Stomach (tissue), 9 donors: ENCODE results near the gene TBC1D32. TPM values are rescaled to one million over a fixed set of nuclear protein-coding genes. Genes with fewer than 3 reads are reported as not detected.
A peak's percentile ranks its signal among the peaks of the same experiment; 100 is the strongest.
"Not testable (repeated sequence)": the region's sequence is repeated elsewhere in the genome, so short reads cannot be mapped to it uniquely, and the experiment has no call there.

Experiments
- DNase-seq, 2 donors: peaks; one replicate each; pipeline versions ENCODE4 v3.0.0 to v3.0.0-alpha.2; 2013 to 2019
- H3K27ac ChIP-seq, 5 donors: fragments of 200-600 bp in 4 of 5; sonication (generic) in 4 of 5; one replicate each; pipeline ENCODE4 v1.5.1; 2013 to 2019; ENCODE audit warnings: mild to moderate bottlenecking in 1 of 5, moderate library complexity in 1 of 5
- H3K27me3 ChIP-seq, 3 donors: fragments of 200-600 bp; sonication (generic); one replicate each; pipeline ENCODE4 v1.5.1; 2017 to 2019; ENCODE audit warnings: mixed run types in 1 of 3
- H3K36me3 ChIP-seq, 4 donors: fragments of 200-600 bp; sonication (generic); 1 replicate in 3 of 4; 2 replicates in 1 of 4; pipeline ENCODE4 v1.5.1; 2016 to 2019
- H3K4me1 ChIP-seq, 4 donors: fragments of 200-600 bp; sonication (generic); one replicate each; pipeline ENCODE4 v1.5.1; 2016 to 2019
- H3K4me3 ChIP-seq, 4 donors: fragments of 200-600 bp; sonication (generic) in 3 of 4; one replicate each; pipeline ENCODE4 v1.5.1; 2016 to 2019; ENCODE audit warnings: mild to moderate bottlenecking in 1 of 4
- H3K9me3 ChIP-seq, 4 donors: fragments of 200-600 bp; sonication (generic); one replicate each; pipeline ENCODE4 v1.5.1; 2016 to 2019
- CTCF ChIP-seq, 7 experiments: fragments of 450-650 bp in 4 of 7; fragments of 200-600 bp in 3 of 7; sonication (generic) in 3 of 7; IDR thresholded peaks; one replicate each; pipeline ENCODE4 v1.5.1; 2016 to 2019; ENCODE audit warnings: antibody characterized with exemption in 7 of 7, control low read depth in 2 of 7, mild to moderate bottlenecking in 1 of 7
- EP300 ChIP-seq: sonication (generic); formaldehyde crosslinking; IDR thresholded peaks from one replicate; pipeline ENCODE4 v1.6.1; 2017; ENCODE audit warnings: antibody characterized with exemption
- POLR2A ChIP-seq, 4 donors: fragments of 450-650 bp; IDR thresholded peaks; one replicate each; pipeline ENCODE4 v1.6.1; 2016; ENCODE audit warnings: antibody characterized with exemption in 4 of 4, control low read depth in 2 of 4, mild to moderate bottlenecking in 1 of 4, moderate library complexity in 1 of 4
- POLR2AphosphoS5 ChIP-seq, 3 donors: sonication (generic); formaldehyde crosslinking; IDR thresholded peaks; one replicate each; pipeline ENCODE4 v1.6.1; 2016; ENCODE audit warnings: antibody characterized with exemption in 3 of 3
- WGBS, 5 donors: extraction: QIAGEN DNeasy Blood & Tissue Kit in 3 of 5; methylation state at CpG; one replicate each; pipeline versions ENCODE4 v1.1.5 to v1.1.7; 2013 to 2018; 5-methylcytosine and 5-hydroxymethylcytosine counted together
- intact Hi-C: fragments of 100-400 bp; cut with DNase I; formaldehyde crosslinking; loops from one replicate; pipeline ENCODE4 v1.15.1; 2023; ENCODE audit warnings: low total_unique reads
- polyA plus RNA-seq, 3 donors: library from polyadenylated mRNA; stranded (reverse); fragments of 200-250 nt; gene quantifications; one replicate each; pipeline ENCODE4 v1.2.3, GENCODE V29; 2013
- total RNA-seq, 5 donors: library from RNA; depleted of rRNA; stranded (reverse); fragments of >200 nt; gene quantifications; one replicate each; pipeline versions ENCODE4 v1.1.0 to v1.2.3, GENCODE V29; 2014 to 2016
- donor health status: healthy with polysubstance abuse.
- donor health status: Bipolar disorder and iron deficiency.
- donor health status: healthy.

Gene TBC1D32
- total and polyA plus RNA-seq, 8 donors: 0.46 to 38.2 (median 1.8) TPM

DNA sequence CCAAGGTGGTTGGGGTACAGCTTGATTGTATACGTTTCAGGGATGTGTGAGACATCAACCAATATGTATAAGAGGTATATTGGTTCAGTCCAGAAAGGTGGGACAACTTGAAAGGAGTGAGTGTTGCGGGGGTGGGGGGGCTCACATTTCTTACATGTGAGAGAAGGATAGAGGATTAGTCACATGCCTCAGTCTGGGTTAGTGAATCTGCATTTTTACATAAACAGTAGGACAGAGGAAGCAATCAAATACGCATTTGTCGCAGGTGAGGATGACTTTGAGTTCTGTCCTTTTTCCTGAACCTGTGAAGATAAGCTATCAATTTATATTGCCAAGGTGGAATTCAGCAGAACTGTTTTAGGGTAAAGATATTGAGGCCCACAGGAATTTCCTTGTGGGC is 42.1 kb upstream of the TBC1D32 start:
- 81 to 91% (median 87%) methylated on average over 4 of the region's 4 CpGs for WGBS, 5 donors
- Histone ChIP-seq H3K4me1 (no peaks in the 10 kb centered on the region), H3K36me3 (no peaks in the 10 kb centered on the region), H3K27me3 (no peaks in the 10 kb centered on the region), H3K4me3 (no peak overlapping the region), H3K9me3 (peaks cover 0 to 14% (median 0%) of the 10 kb centered on the region in 4 donors), H3K27ac (no peak overlapping the region)
- no peak for TF ChIP-seq CTCF (IDR thresholded peaks at IDR 0.05)
- TF ChIP-seq POLR2A (IDR thresholded peaks at IDR 0.05): no peak
- no peak for TF ChIP-seq EP300
- TF ChIP-seq POLR2AphosphoS5 (IDR thresholded peaks at IDR 0.05): no peak
- intact Hi-C loops: no loop called here
- DNase-seq: no peak

DNA sequence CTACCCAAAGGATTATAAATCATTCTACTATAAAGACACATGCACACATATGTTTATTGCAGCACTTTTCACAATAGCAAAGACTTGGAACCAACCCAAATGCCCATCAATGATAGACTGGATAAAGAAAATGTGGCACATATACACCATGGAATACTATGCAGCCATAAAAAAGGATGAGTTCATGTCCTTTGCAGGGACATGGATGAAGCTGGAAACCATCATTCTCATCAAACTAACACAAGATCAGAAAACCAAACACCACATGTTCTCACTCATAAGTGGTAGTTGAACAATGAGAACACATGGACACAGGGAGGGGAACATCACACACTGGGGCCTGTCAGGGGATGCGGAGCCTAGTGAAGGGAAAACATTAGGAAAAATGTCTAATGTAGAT is 39.9 kb upstream of the TBC1D32 start:
- H3K27me3 ChIP-seq, H3K27ac ChIP-seq, H3K36me3 ChIP-seq, H3K4me1 ChIP-seq, intact Hi-C loops, DNase-seq, H3K4me3 ChIP-seq: not testable (repeated sequence)
- 85 to 100% (median 88%) methylated on average over 1 of the region's 1 CpG for WGBS, 5 donors
- peaks cover 0 to 14% (median 0%) of the 10 kb centered on the region in 4 donors for H3K9me3 ChIP-seq

GRCh38 chr6:121365536-121366521 is 31.5 kb upstream of the TBC1D32 start:
- DNase-seq: peak in 1 of 2 donors; percentile 5
- no peak overlapping the region for H3K27ac ChIP-seq
- H3K4me1 ChIP-seq: no peaks in the 10 kb centered on the region
- WGBS, 5 donors: 59 to 69% (median 66%) methylated on average over 8 of the region's 8 CpGs
- intact Hi-C loops: no loop called here
- no peak for TF ChIP-seq EP300
- H3K9me3 ChIP-seq: no peaks in the 10 kb centered on the region
- H3K36me3 ChIP-seq: no peaks in the 10 kb centered on the region
- H3K4me3 ChIP-seq: no peak overlapping the region
- H3K27me3 ChIP-seq: no peaks in the 10 kb centered on the region

DNA sequence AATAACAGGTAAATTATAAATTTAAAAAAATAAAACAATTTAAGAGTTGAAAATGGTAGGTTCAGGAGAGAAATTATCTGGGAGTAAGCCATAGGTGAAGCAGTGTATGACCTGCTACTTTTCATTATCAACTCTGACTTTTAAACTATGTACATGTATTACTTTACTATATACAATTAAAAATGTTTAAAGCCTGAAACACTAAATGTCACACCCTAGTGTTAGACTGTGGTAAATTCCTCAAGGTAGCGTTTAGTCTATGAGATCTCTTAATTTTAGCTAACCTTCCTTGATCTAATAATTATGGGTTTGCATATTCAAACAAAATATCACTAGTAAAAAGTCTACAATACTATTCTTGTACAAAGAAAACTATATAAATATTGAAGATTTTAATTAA is 22.3 kb upstream of the TBC1D32 start:
- TF ChIP-seq CTCF (IDR thresholded peaks at IDR 0.05) (no peak), POLR2AphosphoS5 (IDR thresholded peaks at IDR 0.05) (no peak), EP300 (no peak), POLR2A (IDR thresholded peaks at IDR 0.05) (no peak)
- Histone ChIP-seq H3K27ac (no peak overlapping the region), H3K27me3 (no peaks in the 10 kb centered on the region), H3K4me3 (no peak overlapping the region), H3K4me1 (no peaks in the 10 kb centered on the region), H3K36me3 (no peaks in the 10 kb centered on the region), H3K9me3 (no peaks in the 10 kb centered on the region)
- intact Hi-C loops: no loop called here
- WGBS, 5 donors: 74 to 89% (median 79%) methylated on average over 1 of the region's 1 CpG
- no peak for DNase-seq

GRCh38 chr6:121354764-121355163 is 20.5 kb upstream of the TBC1D32 start:
- WGBS, 5 donors: 69 to 86% (median 75%) methylated on average over 7 of the region's 7 CpGs
- intact Hi-C loops: no loop called here

More at GRCh38 chr6:121354764-121355163, 20.5 kb upstream of the TBC1D32 start:
- no peak overlapping the region for H3K4me3 ChIP-seq
- H3K9me3 ChIP-seq: no peaks in the 10 kb centered on the region
- TF ChIP-seq CTCF (IDR thresholded peaks at IDR 0.05): peak in 1 of 7 experiments; percentile 16
- no peak for TF ChIP-seq POLR2AphosphoS5 (IDR thresholded peaks at IDR 0.05)
- no peaks in the 10 kb centered on the region for H3K27me3 ChIP-seq
- no peaks in the 10 kb centered on the region for H3K4me1 ChIP-seq
- no peak for DNase-seq
- no peaks in the 10 kb centered on the region for H3K36me3 ChIP-seq
- no peak overlapping the region for H3K27ac ChIP-seq
